Endothelial cell of umbilical vein (primary cell): ENCODE data around the gene NHSL2.

ENCODE experiments used
- CTCF ChIP-seq, 2 donors: IDR thresholded peaks; 1 replicate in 1 of 2; 2 replicates in 1 of 2; pipeline ENCODE4 v1.5.1; 2011; ENCODE audit warnings: low read length in 2 of 2, mild to moderate bottlenecking in 2 of 2, moderate library complexity in 2 of 2, control low read depth in 1 of 2, inconsistent platforms in 1 of 2, low read depth in 1 of 2; ENCODE audit not compliant: insufficient read depth in 1 of 2; ENCODE audit errors: extremely low read depth in 1 of 2
- EZH2 ChIP-seq: IDR thresholded peaks from 2 replicates; pipeline ENCODE4 v1.6.1; 2012; ENCODE audit warnings: borderline replicate concordance, low read depth, mild to moderate bottlenecking, moderate library complexity, low read length, inconsistent platforms; ENCODE audit not compliant: severe bottlenecking
- FOS ChIP-seq: IDR thresholded peaks from 2 replicates; pipeline ENCODE4 v1.6.1; 2011; ENCODE audit warnings: mild to moderate bottlenecking, low read length, moderate library complexity, borderline replicate concordance; ENCODE audit not compliant: insufficient read depth
- GATA2 ChIP-seq: IDR thresholded peaks from 2 replicates; pipeline ENCODE4 v1.7.0; 2011; ENCODE audit warnings: low read depth, mild to moderate bottlenecking, moderate library complexity, mixed read lengths, low read length; ENCODE audit not compliant: insufficient read length, insufficient read depth
- JUN ChIP-seq: IDR thresholded peaks from 2 replicates; pipeline ENCODE4 v1.6.1; 2011; ENCODE audit warnings: borderline replicate concordance, low read depth; ENCODE audit not compliant: insufficient read length, insufficient read depth
- MYC ChIP-seq: IDR thresholded peaks from one replicate; pipeline ENCODE4 v1.6.1; 2011; ENCODE audit warnings: mild to moderate bottlenecking, low read depth, low read length
- POLR2A ChIP-seq: IDR thresholded peaks from 2 replicates; pipeline ENCODE4 v1.6.1; 2012; ENCODE audit warnings: low read depth, mild to moderate bottlenecking, control low read depth, low read length
- POLR2AphosphoS5 ChIP-seq: IDR thresholded peaks from 2 replicates; pipeline ENCODE4 v1.6.1; 2012; ENCODE audit warnings: low read depth, mild to moderate bottlenecking, control low read depth, low read length, moderate library complexity; ENCODE audit not compliant: insufficient read depth

- TF ChIP-seq CTCF (IDR thresholded peaks at IDR 0.05; ENCODE audit: extremely low read depth in 1 of 2, insufficient read depth in 1 of 2, low read depth in 1 of 2, low read length in 2 of 2) (no peak), POLR2A (no peak), MYC (no peak), POLR2AphosphoS5 (no peak), EZH2 (no peak), GATA2 (no peak), JUN (no peak), FOS (no peak)
Measured at GRCh38 chrX:72030431-72030830, 119.8 kb downstream of the NHSL2 start.
